Mucosa of descending colon (tissue), 3 donors: ENCODE results near the gene CMSS1. TPM values are rescaled to one million over a fixed set of nuclear protein-coding genes. Genes with fewer than 3 reads are reported as not detected.

Experiments
- ATAC-seq: fragments of 200-7000 bp; cut with Tn5 transposase; one replicate; pipeline ENCODE4 v1.9.1; 2020; ENCODE audit warnings: mild to moderate bottlenecking, moderate library complexity
- DNase-seq, 3 donors: peaks; one replicate each; pipeline ENCODE4 v3.0.0-alpha.2; 2020
- H3K36me3 ChIP-seq: fragments of 200-600 bp; one replicate; pipeline ENCODE4 v1.8.0; 2021; ENCODE audit warnings: low read depth, mild to moderate bottlenecking
- H3K4me1 ChIP-seq: fragments of 200-600 bp; one replicate; pipeline ENCODE4 v1.8.0; 2021; ENCODE audit warnings: low read depth, mild to moderate bottlenecking
- H3K4me3 ChIP-seq: fragments of 200-600 bp; one replicate; pipeline ENCODE4 v1.8.0; 2021; ENCODE audit warnings: mild to moderate bottlenecking
- H3K9me3 ChIP-seq: fragments of 200-600 bp; one replicate; pipeline ENCODE4 v1.8.0; 2021; ENCODE audit warnings: mild to moderate bottlenecking
- intact Hi-C, 2 donors: fragments of 100-400 bp; cut with DNase I in 1 of 2; cut with micrococcal nuclease in 1 of 2; formaldehyde crosslinking; loops; one replicate each; pipeline versions ENCODE4 v1.11.0 to v1.11.1; 2022; cut with DNase I, micrococcal nuclease
- total RNA-seq, 3 donors: library from RNA; stranded (reverse); fragmentation: NEBNext Ultra II Directional in 2 of 3; extraction: Animal tissue kit (Norgen Biotek cat#: 25700) in 2 of 3; gene quantifications; one replicate each; pipeline versions ENCODE4 v1.2.1 to v1.2.4, GENCODE V29; 2021 to 2023
- TF ChIP-seq, protein P1 (sequence below): fragments of 200-600 bp; IDR thresholded peaks from one replicate; pipeline ENCODE4 v1.8.0; 2022; ENCODE audit warnings: antibody characterized with exemption, mild to moderate bottlenecking
- donor health status: DM: no; HTN: no; CAD: no; lungs with moderate emphysema.
- donor health status: DM: no; HTN: no; CAD: no.
- donor health status: DM: no; HTN: yes; CAD: no.

Gene CMSS1
- total RNA-seq, 3 donors from 2014 or later = 9.6 to 24.2 (median 13.8) TPM

DNA sequence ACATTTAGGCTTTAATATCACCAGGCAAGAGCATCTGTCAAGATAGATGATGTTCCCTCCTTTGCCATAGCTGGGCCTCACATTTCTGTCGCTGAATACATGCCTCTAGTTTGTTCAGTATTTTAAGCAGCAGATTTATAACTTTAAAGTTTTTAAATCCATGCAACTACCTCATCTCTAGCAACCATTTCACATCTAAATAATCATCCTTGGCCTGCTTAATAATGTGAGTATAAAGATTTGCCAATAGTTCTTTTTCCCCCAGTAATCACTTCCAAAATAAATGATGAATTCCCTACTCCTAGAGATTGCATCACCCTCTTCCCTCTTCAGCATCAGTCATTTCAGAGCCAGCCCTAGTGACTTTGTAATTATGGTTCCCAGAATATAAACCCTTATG is 332.8 kb downstream of the CMSS1 start:
- Histone ChIP-seq H3K4me3 (no peak overlapping the region), H3K9me3 (no peaks in the 10 kb centered on the region), H3K4me1 (no peaks in the 10 kb centered on the region), H3K36me3 (no peaks in the 10 kb centered on the region)
- intact Hi-C loops = no loop called here
- ATAC-seq (no peak), DNase-seq (no peak)
- TF ChIP-seq, protein P1, sequence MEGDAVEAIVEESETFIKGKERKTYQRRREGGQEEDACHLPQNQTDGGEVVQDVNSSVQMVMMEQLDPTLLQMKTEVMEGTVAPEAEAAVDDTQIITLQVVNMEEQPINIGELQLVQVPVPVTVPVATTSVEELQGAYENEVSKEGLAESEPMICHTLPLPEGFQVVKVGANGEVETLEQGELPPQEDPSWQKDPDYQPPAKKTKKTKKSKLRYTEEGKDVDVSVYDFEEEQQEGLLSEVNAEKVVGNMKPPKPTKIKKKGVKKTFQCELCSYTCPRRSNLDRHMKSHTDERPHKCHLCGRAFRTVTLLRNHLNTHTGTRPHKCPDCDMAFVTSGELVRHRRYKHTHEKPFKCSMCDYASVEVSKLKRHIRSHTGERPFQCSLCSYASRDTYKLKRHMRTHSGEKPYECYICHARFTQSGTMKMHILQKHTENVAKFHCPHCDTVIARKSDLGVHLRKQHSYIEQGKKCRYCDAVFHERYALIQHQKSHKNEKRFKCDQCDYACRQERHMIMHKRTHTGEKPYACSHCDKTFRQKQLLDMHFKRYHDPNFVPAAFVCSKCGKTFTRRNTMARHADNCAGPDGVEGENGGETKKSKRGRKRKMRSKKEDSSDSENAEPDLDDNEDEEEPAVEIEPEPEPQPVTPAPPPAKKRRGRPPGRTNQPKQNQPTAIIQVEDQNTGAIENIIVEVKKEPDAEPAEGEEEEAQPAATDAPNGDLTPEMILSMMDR = no peak

DNA sequence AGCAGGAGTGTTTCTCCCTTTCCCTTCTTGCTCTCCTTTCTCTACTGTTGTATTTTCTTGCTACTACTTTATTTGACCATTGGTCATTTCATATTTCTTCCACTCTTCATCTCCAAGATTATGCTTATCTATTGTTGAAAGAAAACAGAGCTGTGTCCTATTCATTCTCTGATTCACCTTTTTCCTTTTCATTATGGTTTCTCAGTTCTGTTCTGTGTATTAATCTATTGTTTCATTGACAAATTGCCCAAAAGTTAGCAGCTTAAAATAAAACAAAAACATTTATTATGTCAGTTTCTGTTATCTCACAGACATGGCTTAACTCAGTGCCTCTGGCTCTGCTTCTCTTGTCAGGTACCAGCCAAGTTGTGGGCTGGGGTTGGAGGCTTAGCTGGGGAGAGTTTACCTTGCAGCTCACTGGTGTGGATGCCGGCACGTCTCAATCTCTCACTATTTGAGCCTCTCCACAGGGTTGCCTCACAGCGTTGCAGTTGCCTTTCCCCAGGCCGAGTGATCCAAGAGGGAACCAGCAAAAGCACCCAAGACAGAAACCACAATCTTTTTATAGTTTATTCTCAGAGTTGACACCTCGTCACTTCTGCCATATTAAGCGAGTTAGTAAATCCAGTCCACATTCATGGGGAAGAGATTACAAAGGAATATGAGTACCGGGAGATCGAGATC is 333.5 kb downstream of the CMSS1 start:
- H3K9me3 ChIP-seq = peaks cover 5% of the 10 kb centered on the region
- no peaks in the 10 kb centered on the region for H3K4me1 ChIP-seq
- intact Hi-C loops = no loop called here
- H3K36me3 ChIP-seq = no peaks in the 10 kb centered on the region
- no peak for ATAC-seq
- DNase-seq = no peak
- H3K4me3 ChIP-seq = no peak overlapping the region
- TF ChIP-seq, protein P1 = no peak

DNA sequence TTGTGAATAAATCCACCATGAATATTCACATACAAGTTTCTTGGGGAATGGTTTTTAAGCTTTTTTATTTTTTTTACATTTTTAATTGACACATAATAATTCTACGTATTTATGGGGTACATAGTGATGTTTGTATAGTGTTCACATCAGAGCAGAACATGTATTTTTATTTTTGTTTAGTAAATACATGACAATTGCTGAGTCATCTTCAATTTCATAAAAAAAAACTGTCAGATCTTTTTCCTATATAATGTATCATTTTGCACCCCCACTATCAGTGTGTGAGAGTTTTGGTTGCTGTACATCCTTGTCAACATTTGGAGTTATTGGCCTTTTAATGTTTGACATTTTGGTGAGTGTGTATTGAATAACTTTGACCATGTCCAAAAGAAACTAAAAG is 336.5 kb downstream of the CMSS1 start:
- no peak overlapping the region for H3K4me3 ChIP-seq
- intact Hi-C loops = no loop called here
- DNase-seq = no peak
- H3K9me3 ChIP-seq = peaks cover 8% of the 10 kb centered on the region
- ATAC-seq = no peak
- H3K4me1 ChIP-seq = no peaks in the 10 kb centered on the region
- TF ChIP-seq, protein P1 = no peak
- H3K36me3 ChIP-seq = no peaks in the 10 kb centered on the region

DNA sequence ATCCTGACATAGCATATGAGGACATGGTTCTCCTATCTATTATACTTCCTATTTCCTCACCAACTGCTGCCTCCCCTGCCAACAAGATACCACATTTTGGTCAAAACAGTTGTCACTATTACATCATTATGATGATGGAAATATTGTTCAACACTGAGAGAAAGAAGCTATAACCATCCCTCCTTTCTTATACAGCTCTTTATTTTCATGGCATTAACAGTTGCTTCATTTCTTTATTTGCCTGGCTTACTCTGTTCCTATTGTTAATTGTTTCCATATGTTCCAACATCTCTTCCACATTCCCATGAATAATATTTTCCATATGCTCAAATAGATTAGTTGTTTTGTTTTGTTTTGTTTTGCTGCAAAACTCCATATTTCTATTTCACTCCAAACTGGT is 337.5 kb downstream of the CMSS1 start:
- intact Hi-C loops = no loop called here
- H3K9me3 ChIP-seq = peaks cover 8% of the 10 kb centered on the region
- H3K4me1 ChIP-seq = no peaks in the 10 kb centered on the region
- no peak overlapping the region for H3K4me3 ChIP-seq
- ATAC-seq = no peak
- TF ChIP-seq, protein P1 = no peak
- no peaks in the 10 kb centered on the region for H3K36me3 ChIP-seq
- DNase-seq = no peak

DNA sequence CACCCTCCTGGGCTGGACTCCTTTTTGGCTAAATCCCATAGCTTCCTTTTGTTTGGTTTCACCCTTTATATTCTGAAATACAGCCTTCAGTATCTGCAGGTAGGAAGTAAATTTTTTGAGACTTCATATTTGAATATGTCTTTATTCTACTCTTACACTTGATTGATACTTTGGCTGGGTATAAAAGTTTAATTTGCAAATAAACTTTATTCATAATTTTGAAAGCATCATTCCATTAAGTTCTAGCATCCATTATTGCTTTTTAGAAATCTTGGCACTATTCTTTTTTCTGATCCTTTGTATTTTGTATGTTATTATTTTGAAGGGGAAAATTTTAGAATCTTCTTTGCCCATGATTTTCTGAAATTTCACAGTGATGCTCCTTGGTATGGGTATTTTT is 337.9 kb downstream of the CMSS1 start:
- TF ChIP-seq, protein P1 = no peak
- DNase-seq (no peak), ATAC-seq (no peak)
- Histone ChIP-seq H3K4me1 (no peaks in the 10 kb centered on the region), H3K9me3 (peaks cover 8% of the 10 kb centered on the region), H3K36me3 (no peaks in the 10 kb centered on the region), H3K4me3 (no peak overlapping the region)
- intact Hi-C loops = no loop called here

DNA sequence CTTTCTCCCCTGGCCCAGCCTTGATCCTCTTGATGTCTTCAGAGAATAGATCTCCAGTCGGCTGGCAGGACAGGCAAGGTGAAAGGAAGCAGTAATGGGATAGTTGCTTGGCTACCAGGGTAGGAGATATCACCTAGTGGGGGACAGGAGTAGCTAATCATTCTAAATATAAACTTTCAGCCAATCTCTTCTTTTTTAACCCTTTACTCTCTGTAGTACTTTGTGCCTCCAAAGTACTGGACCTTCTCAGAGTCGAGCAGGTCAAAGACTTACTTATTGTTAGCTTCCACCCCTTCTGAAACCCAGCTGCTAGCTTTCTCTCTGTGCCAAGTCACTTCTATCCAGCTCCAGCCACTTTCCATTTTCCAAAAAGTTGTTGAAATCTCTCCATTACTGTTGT is 340.0 kb downstream of the CMSS1 start:
- DNase-seq (no peak), ATAC-seq (no peak)

More for the DNA sequence above, 340.0 kb downstream of the CMSS1 start:
- TF ChIP-seq, protein P1 = no peak
- no peaks in the 10 kb centered on the region for H3K36me3 ChIP-seq
- no peak overlapping the region for H3K4me3 ChIP-seq
- intact Hi-C loops = no loop called here
- H3K9me3 ChIP-seq = peaks cover 8% of the 10 kb centered on the region
- no peaks in the 10 kb centered on the region for H3K4me1 ChIP-seq
